Measurements from ENCODE around the gene C1orf21.

The C1orf21 gene

DNA sequence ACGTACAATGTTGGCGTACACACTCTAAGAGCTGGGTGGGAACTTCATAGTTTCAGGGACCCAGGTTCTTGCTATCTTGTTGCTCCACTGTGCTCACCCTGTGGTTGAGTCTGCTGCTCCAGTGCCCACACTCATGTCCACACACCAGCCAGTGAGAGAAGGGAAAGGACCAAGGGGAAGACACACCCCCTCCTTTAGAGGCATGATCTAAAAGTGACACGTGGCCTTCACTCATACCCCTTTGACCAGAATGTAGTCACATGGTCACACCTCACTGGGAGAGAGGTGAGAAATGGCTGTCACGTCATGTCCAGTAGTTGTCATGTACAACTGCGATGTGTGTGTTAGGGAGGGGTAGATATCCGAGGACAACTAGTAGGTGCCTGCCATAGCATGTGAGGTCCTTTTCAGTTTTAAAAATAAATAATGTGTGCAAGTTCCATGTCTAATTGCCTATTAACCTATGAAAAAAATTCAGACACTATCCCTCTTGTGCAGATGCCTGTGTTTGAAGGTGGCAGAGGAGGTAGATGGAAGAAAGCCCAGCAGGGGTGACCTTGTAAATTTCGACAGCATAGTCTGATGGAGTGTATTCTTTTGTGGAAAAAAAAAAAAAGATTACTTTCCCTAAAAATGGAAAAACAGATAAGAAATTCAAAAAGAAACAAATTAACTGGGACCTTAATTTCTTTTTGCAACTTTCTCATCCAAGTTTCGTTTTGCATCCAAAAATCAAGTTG is 149.6 kb downstream of the C1orf21 start:
- no peaks in the 10 kb centered on the region for H3K9me2 ChIP-seq (ENCODE audit: low read depth, low read length)
- no peaks in the 10 kb centered on the region for H3F3A ChIP-seq (ENCODE audit: insufficient read depth, low read length)
- no peaks in the 10 kb centered on the region for H3K27me3 ChIP-seq (ENCODE audit: insufficient read depth, low read length)
- peaks cover 4% of the 10 kb centered on the region; the same call in 1 of the 2 replicates for H3K9me3 ChIP-seq (ENCODE audit: low read length)
- H2AFZ ChIP-seq (ENCODE audit: low read length): no peak overlapping the region
- no peaks in the 10 kb centered on the region for H3K36me3 ChIP-seq (ENCODE audit: insufficient read depth, low read length)
- TF ChIP-seq, protein P1, sequence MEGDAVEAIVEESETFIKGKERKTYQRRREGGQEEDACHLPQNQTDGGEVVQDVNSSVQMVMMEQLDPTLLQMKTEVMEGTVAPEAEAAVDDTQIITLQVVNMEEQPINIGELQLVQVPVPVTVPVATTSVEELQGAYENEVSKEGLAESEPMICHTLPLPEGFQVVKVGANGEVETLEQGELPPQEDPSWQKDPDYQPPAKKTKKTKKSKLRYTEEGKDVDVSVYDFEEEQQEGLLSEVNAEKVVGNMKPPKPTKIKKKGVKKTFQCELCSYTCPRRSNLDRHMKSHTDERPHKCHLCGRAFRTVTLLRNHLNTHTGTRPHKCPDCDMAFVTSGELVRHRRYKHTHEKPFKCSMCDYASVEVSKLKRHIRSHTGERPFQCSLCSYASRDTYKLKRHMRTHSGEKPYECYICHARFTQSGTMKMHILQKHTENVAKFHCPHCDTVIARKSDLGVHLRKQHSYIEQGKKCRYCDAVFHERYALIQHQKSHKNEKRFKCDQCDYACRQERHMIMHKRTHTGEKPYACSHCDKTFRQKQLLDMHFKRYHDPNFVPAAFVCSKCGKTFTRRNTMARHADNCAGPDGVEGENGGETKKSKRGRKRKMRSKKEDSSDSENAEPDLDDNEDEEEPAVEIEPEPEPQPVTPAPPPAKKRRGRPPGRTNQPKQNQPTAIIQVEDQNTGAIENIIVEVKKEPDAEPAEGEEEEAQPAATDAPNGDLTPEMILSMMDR (IDR thresholded peaks at IDR 0.05; ENCODE audit: low read length): no peak
- TF ChIP-seq EZH2 (IDR thresholded peaks at IDR 0.05; ENCODE audit: borderline replicate concordance, low read length): no peak
- no peak overlapping the region for H3K4me2 ChIP-seq (ENCODE audit: low read length)
- H3K27ac ChIP-seq (ENCODE audit: low read depth, low read length, poor library complexity, severe bottlenecking): no peak overlapping the region
- no peaks in the 10 kb centered on the region for H3K79me2 ChIP-seq (ENCODE audit: insufficient read depth, low read length)
- H4K20me1 ChIP-seq (ENCODE audit: insufficient read depth, low read length): no peaks in the 10 kb centered on the region
- no peak overlapping the region for H3K4me3 ChIP-seq (ENCODE audit: low read depth, low read length, poor library complexity, severe bottlenecking)
- H3K9ac ChIP-seq (ENCODE audit: low read length): no peak overlapping the region
- H3K4me1 ChIP-seq (ENCODE audit: insufficient read depth, low read length, severe bottlenecking): no peaks in the 10 kb centered on the region

DNA sequence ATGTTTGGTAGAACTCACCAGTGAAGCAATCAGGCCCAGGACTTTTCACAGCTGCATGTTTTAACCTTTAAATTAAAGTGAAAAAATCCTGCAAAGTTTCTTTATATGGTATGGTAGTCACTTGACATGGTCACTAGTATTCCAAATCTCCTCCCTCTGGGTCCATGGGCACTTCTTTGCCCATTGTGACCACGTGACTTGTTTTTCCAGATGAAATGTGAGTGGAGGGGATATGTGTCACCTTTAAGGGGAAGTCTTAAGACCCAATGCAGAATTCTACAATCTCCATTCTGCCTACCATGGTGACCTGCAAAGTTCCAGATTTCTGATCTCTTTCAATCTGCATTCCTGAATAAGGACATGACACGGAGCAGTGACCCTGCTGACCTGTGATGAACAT is 152.8 kb downstream of the C1orf21 start:
- Histone ChIP-seq H4K20me1 (ENCODE audit: insufficient read depth, low read length) (no peaks in the 10 kb centered on the region), H3K4me1 (ENCODE audit: insufficient read depth, low read length, severe bottlenecking) (no peaks in the 10 kb centered on the region), H3K9ac (ENCODE audit: low read length) (no peak overlapping the region), H3K27me3 (ENCODE audit: insufficient read depth, low read length) (no peaks in the 10 kb centered on the region), H3K36me3 (ENCODE audit: insufficient read depth, low read length) (no peaks in the 10 kb centered on the region), H3K9me3 (ENCODE audit: low read length) (peaks cover 4% of the 10 kb centered on the region; the same call in 1 of the 2 replicates), H3K79me2 (ENCODE audit: insufficient read depth, low read length) (no peaks in the 10 kb centered on the region), H3K27ac (ENCODE audit: low read depth, low read length, poor library complexity, severe bottlenecking) (no peak overlapping the region), H3K9me2 (ENCODE audit: low read depth, low read length) (no peaks in the 10 kb centered on the region), H3K4me3 (ENCODE audit: low read depth, low read length, poor library complexity, severe bottlenecking) (no peak overlapping the region), H3K4me2 (ENCODE audit: low read length) (no peak overlapping the region), H3F3A (ENCODE audit: insufficient read depth, low read length) (no peaks in the 10 kb centered on the region), H2AFZ (ENCODE audit: low read length) (no peak overlapping the region)
- no peak for TF ChIP-seq EZH2 (IDR thresholded peaks at IDR 0.05; ENCODE audit: borderline replicate concordance, low read length)
- TF ChIP-seq, protein P1 (IDR thresholded peaks at IDR 0.05; ENCODE audit: low read length): no peak

DNA sequence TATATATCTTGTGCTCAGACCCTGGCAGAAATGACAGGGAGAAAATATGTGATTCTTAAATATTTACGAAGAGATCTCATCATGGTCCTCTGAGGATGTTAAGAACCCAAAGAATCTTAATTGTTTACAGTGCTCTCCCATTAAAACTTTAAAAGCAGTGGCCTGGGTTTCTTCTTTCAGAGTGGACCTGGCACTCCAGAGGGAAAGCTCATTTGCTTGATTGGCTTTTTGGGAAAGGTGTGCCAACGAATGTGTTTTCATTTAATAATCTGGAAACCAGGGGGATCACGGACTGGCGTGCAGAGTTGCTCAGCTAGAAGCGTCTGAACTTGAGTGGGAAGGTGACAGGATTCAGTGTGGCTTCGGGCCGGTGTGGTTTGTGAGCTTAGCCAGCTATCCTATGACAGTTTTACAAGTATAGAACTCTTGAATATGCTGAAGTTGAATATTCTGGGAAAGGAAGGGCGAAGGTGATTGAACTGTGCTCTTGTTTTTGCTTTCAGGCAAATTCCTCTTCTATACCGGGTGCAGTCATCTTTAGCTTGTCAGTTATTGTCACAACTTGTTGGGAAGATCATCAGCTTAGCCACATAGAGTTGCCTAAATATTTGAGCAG is 154.8 kb downstream of the C1orf21 start:
- H3K4me2 ChIP-seq (ENCODE audit: low read length): no peak overlapping the region
- no peak overlapping the region for H3K4me3 ChIP-seq (ENCODE audit: low read depth, low read length, poor library complexity, severe bottlenecking)
- TF ChIP-seq, protein P1 (IDR thresholded peaks at IDR 0.05; ENCODE audit: low read length): no peak
- TF ChIP-seq EZH2 (IDR thresholded peaks at IDR 0.05; ENCODE audit: borderline replicate concordance, low read length): no peak
- H3K79me2 ChIP-seq (ENCODE audit: insufficient read depth, low read length): no peaks in the 10 kb centered on the region
- H3K9ac ChIP-seq (ENCODE audit: low read length): no peak overlapping the region
- no peaks in the 10 kb centered on the region for H4K20me1 ChIP-seq (ENCODE audit: insufficient read depth, low read length)
- H3K9me3 ChIP-seq (ENCODE audit: low read length): peaks cover 4% of the 10 kb centered on the region; the same call in 1 of the 2 replicates
- H2AFZ ChIP-seq (ENCODE audit: low read length): no peak overlapping the region
- no peaks in the 10 kb centered on the region for H3K4me1 ChIP-seq (ENCODE audit: insufficient read depth, low read length, severe bottlenecking)
- no peaks in the 10 kb centered on the region for H3F3A ChIP-seq (ENCODE audit: insufficient read depth, low read length)
- no peaks in the 10 kb centered on the region for H3K27me3 ChIP-seq (ENCODE audit: insufficient read depth, low read length)
- H3K9me2 ChIP-seq (ENCODE audit: low read depth, low read length): no peaks in the 10 kb centered on the region
- no peaks in the 10 kb centered on the region for H3K36me3 ChIP-seq (ENCODE audit: insufficient read depth, low read length)
- H3K27ac ChIP-seq (ENCODE audit: low read depth, low read length, poor library complexity, severe bottlenecking): no peak overlapping the region
